ENCODE data around the gene ARHGAP31.

DNA sequence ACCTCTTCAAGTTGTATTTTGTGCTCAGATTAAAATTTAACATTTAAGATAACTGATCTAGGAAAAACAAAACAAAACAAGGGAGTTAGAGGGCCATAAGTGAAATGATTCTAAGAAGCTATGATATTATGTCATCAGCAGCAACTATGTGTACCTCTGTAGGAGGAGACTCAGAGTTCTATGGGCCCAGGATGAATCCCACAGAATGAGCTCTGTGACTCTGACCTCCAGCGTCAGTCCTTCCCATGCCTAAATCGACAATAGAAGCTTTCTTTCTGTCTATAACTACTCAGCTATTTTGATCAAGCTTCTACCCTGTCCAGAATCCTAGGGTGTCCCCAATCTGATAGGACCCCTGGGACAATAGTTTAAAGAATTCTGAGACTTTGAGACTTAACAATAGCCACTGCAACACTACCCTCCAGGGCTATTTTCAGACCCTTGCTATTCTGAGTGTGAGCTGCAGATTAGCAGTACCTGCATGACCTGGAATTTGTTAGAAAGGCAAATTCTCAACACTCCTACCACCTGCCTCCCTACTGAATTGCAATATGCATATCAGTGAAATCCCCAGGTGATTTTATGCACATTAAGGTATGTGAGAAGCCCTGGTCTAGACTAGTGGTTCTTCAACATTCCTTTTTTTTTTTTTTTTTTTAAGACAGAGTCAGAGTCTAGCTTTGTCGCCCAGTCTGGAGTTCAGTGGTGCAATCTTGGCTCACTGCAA lies 66.7 kb downstream of the ARHGAP31 start:
- TF ChIP-seq, protein P1, sequence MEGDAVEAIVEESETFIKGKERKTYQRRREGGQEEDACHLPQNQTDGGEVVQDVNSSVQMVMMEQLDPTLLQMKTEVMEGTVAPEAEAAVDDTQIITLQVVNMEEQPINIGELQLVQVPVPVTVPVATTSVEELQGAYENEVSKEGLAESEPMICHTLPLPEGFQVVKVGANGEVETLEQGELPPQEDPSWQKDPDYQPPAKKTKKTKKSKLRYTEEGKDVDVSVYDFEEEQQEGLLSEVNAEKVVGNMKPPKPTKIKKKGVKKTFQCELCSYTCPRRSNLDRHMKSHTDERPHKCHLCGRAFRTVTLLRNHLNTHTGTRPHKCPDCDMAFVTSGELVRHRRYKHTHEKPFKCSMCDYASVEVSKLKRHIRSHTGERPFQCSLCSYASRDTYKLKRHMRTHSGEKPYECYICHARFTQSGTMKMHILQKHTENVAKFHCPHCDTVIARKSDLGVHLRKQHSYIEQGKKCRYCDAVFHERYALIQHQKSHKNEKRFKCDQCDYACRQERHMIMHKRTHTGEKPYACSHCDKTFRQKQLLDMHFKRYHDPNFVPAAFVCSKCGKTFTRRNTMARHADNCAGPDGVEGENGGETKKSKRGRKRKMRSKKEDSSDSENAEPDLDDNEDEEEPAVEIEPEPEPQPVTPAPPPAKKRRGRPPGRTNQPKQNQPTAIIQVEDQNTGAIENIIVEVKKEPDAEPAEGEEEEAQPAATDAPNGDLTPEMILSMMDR (IDR thresholded peaks at IDR 0.05; ENCODE audit: insufficient read depth, low read length, poor library complexity, severe bottlenecking): no peak
- TF ChIP-seq EZH2phosphoT487 (conservative IDR thresholded peaks at IDR 0.05; ENCODE audit: low read length): no peak

Measured in SU-DHL-6 (cell line).